GM23338 (cell line): ENCODE data around the gene EFS. TPM values are rescaled to one million over a fixed set of nuclear protein-coding genes. Genes with fewer than 3 reads are reported as not detected.
"Not testable (repeated sequence)": the region's sequence is repeated elsewhere in the genome, so short reads cannot be mapped to it uniquely, and the experiment has no call there.

Experiments used
- ATAC-seq: fragments of 200-7000 bp; cut with Tn5 transposase; 3 replicates; pipeline ENCODE4 v1.9.1; 2020
- DNase-seq: peaks from one replicate; pipeline ENCODE4 v3.0.0-alpha.2; 2015; ENCODE audit warnings: low spot score
- H2AFZ ChIP-seq: fragments of 200-600 bp; sonication (generic); 2 replicates; pipeline ENCODE4 v1.8.0; 2016; ENCODE audit warnings: antibody characterized with exemption, mild to moderate bottlenecking, moderate library complexity
- H3F3A ChIP-seq: fragments of 200-600 bp; sonication (generic); replicated peaks from 2 replicates; pipeline ENCODE4 v1.8.0; 2017; ENCODE audit warnings: antibody characterized with exemption, mixed run types, low read depth
- H3K27ac ChIP-seq: fragments of 200-600 bp; sonication (generic); 2 replicates; pipeline ENCODE4 v1.6.1; 2016; ENCODE audit warnings: low read depth
- H3K27me3 ChIP-seq: fragments of 200-600 bp; sonication (generic); 2 replicates; pipeline ENCODE4 v1.8.0; 2016; ENCODE audit warnings: mild to moderate bottlenecking, mixed run types, moderate library complexity; ENCODE audit not compliant: insufficient read depth
- H3K36me3 ChIP-seq: fragments of 200-600 bp; sonication (generic); 2 replicates; pipeline ENCODE4 v1.8.0; 2016; ENCODE audit warnings: mild to moderate bottlenecking; ENCODE audit not compliant: insufficient read depth
- H3K4me1 ChIP-seq: fragments of 200-600 bp; sonication (generic); 2 replicates; pipeline ENCODE4 v1.8.0; 2016; ENCODE audit warnings: mild to moderate bottlenecking, moderate library complexity; ENCODE audit not compliant: insufficient read depth
- H3K4me2 ChIP-seq: fragments of 200-600 bp; sonication (generic); 2 replicates; pipeline ENCODE4 v1.7.1; 2017; ENCODE audit warnings: mixed run types
- H3K4me3 ChIP-seq: fragments of 200-600 bp; sonication (generic); 2 replicates; pipeline ENCODE4 v1.6.1; 2016; ENCODE audit warnings: mixed run types
- H3K79me2 ChIP-seq: fragments of 200-600 bp; sonication (generic); replicated peaks from 2 replicates; pipeline ENCODE4 v1.8.0; 2017; ENCODE audit warnings: mild to moderate bottlenecking; ENCODE audit not compliant: insufficient read depth
- H3K9me2 ChIP-seq: fragments of 200-600 bp; sonication (generic); 2 replicates; pipeline ENCODE4 v1.8.0; 2017; ENCODE audit not compliant: insufficient read depth
- H4K20me1 ChIP-seq: fragments of 200-600 bp; sonication (generic); replicated peaks from 2 replicates; pipeline ENCODE4 v1.8.0; 2017; ENCODE audit warnings: mild to moderate bottlenecking; ENCODE audit not compliant: insufficient read depth
- H3K27ac Mint-ChIP-seq: 2 replicates; pipeline ENCODE4 v1.8.0; 2020; ENCODE audit warnings: inconsistent platforms, mild to moderate bottlenecking, moderate library complexity, mixed read lengths
- H3K27me3 Mint-ChIP-seq: 3 replicates; pipeline ENCODE4 v1.8.0; 2022; ENCODE audit warnings: low read depth, mild to moderate bottlenecking, moderate library complexity, mixed read lengths, inconsistent platforms; ENCODE audit not compliant: insufficient read depth, poor library complexity
- H3K36me3 Mint-ChIP-seq: 3 replicates; pipeline ENCODE4 v1.8.0; 2021; ENCODE audit warnings: low read depth, mild to moderate bottlenecking, inconsistent platforms, moderate library complexity, mixed read lengths
- H3K4me1 Mint-ChIP-seq: 3 replicates; pipeline ENCODE4 v1.8.0; 2020; ENCODE audit warnings: mild to moderate bottlenecking, inconsistent platforms, mixed read lengths
- H3K4me3 Mint-ChIP-seq: 3 replicates; pipeline ENCODE4 v1.8.0; 2021; ENCODE audit warnings: moderate library complexity, mild to moderate bottlenecking, inconsistent platforms, mixed read lengths
- H3K9me3 Mint-ChIP-seq: 3 replicates; pipeline ENCODE4 v1.8.0; 2020; ENCODE audit warnings: moderate library complexity, mild to moderate bottlenecking, inconsistent platforms, mixed read lengths
- CREB1 ChIP-seq: fragments of 250-450 bp; sonication (Bioruptor Pico); IDR thresholded peaks from 2 replicates; pipeline ENCODE4 v1.5.0; 2020; ENCODE audit warnings: low read depth, mild to moderate bottlenecking, moderate library complexity
- EZH2phosphoT487 ChIP-seq: fragments of 200-600 bp; sonication (generic); IDR thresholded peaks from one replicate; pipeline ENCODE4 v1.8.1; 2018; ENCODE audit warnings: antibody characterized with exemption; ENCODE audit not compliant: unreplicated experiment
- JUNB ChIP-seq: IDR thresholded peaks from one replicate; pipeline ENCODE4 v1.6.1; 2016; ENCODE audit warnings: antibody characterized with exemption; ENCODE audit not compliant: unreplicated experiment
- NANOG ChIP-seq: IDR thresholded peaks from 2 replicates; pipeline ENCODE4 v1.6.1; 2016; ENCODE audit warnings: antibody characterized with exemption, borderline replicate concordance
- POLR2AphosphoS5 ChIP-seq: IDR thresholded peaks from 2 replicates; pipeline ENCODE4 v1.6.1; 2016; ENCODE audit warnings: antibody characterized with exemption, low read depth
- STAT1 ChIP-seq: IDR thresholded peaks from one replicate; pipeline ENCODE4 v1.6.1; 2016; ENCODE audit warnings: antibody characterized with exemption; ENCODE audit not compliant: unreplicated experiment
- ZNF114 ChIP-seq: fragments of 250-450 bp; sonication (Bioruptor Pico); IDR thresholded peaks from 2 replicates; pipeline ENCODE4 v1.5.0; 2020; ENCODE audit warnings: mild to moderate bottlenecking, moderate library complexity
- polyA plus RNA-seq: library from polyadenylated mRNA; unstranded; fragments of >200 nt; fragmentation: Nextera tagmentation; extraction: Ambion mirVana; gene quantifications from 2 replicates; pipeline ENCODE4 v1.2.1, GENCODE V29; 2016
- total RNA-seq: library from RNA; depleted of rRNA; stranded (reverse); fragments of >200 nt; shearing (Covaris generic); gene quantifications from 2 replicates; pipeline ENCODE4 v1.2.3, GENCODE V29; 2014
- TF ChIP-seq, protein P1 (sequence below): fragments of 250-450 bp; sonication (Bioruptor Pico); IDR thresholded peaks from 2 replicates; pipeline ENCODE4 v1.5.0; 2020; ENCODE audit warnings: mild to moderate bottlenecking, moderate library complexity
- TF ChIP-seq, protein P2 (sequence below), 2 experiments: fragments of 200-600 bp in 1 of 2; sonication (generic) in 1 of 2; conservative IDR thresholded peaks; 2 replicates each; pipeline versions ENCODE4 v1.5.1 to v1.6.1; 2016 to 2017; ENCODE audit warnings: antibody characterized with exemption in 2 of 2, low read depth in 2 of 2, mild to moderate bottlenecking in 2 of 2, moderate library complexity in 1 of 2

Gene EFS
- total and polyA plus RNA-seq, 2 experiments from 2014 or later, result 5.1 to 18.9 TPM

DNA sequence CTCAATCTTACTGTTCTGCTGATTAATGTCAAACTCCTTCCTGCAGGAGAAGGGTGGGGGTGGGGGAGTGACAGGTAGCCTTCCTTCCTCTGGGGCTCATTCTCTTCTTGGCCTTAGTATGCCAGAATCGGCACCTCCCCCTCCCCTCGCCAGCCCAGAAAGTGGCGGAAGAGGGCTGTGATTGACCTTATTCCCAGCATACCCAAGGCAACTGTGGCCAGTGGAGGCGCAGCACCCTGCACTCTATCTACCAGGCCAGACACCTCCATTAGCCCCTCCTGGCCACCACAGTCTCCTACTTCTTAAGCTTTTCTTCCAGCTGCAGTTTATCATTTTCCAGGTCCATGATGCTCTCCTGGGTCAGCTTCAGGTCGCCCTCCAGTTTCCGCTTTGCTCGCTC is 27.6 kb upstream of the EFS start:
- DNase-seq, result peak; percentile 17
- H3K27ac ChIP-seq, result no peak overlapping the region

DNA sequence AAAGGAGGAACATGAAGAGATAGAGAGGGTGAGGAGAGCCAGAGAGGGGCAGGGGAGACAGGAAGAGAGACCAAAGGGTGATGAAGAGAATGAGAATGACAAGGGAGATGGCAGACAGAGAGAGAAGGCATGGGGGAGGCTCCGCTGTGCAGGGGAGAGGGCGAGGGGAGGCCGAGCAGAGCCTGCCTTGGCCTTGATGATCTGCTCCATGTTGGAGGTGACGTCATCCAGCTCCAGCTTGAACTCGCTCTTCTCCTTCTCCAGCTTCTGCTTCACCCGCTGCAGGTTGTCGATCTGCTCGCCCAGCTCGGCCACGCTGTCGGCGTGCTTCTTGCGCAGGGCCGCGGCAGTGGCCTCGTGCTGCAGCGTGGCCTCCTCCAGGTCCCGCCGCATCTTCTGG is 24.9 kb upstream of the EFS start:
- H3K9me2 ChIP-seq, result peaks cover 19% of the 10 kb centered on the region; the same call in 1 of the 2 replicates
- not testable (repeated sequence) for DNase-seq, H3F3A ChIP-seq, H3K36me3 Mint-ChIP-seq, H3K4me3 Mint-ChIP-seq, H3K27ac ChIP-seq, H3K27me3 ChIP-seq, H3K27ac Mint-ChIP-seq, H3K4me1 ChIP-seq, H3K9me3 Mint-ChIP-seq, H4K20me1 ChIP-seq, H3K4me2 ChIP-seq, ATAC-seq, H3K4me3 ChIP-seq, H3K79me2 ChIP-seq, H3K36me3 ChIP-seq
- H3K4me1 Mint-ChIP-seq, result peaks cover 16% of the 10 kb centered on the region
- H3K27me3 Mint-ChIP-seq, result peaks cover 11% of the 10 kb centered on the region
- 0 out of 2 replicates have a peak overlapping the region, but pooled peaks have one; percentile 38 for H2AFZ ChIP-seq

More for the DNA sequence above, 27.6 kb upstream of the EFS start:
- peaks cover 3% of the 10 kb centered on the region for H3K9me3 Mint-ChIP-seq
- peaks cover 11% of the 10 kb centered on the region for H3K27me3 Mint-ChIP-seq
- H3K4me3 Mint-ChIP-seq, result no peak overlapping the region
- Histone ChIP-seq H3K27me3 (no peaks in the 10 kb centered on the region), H3K4me1 (peaks cover 6% of the 10 kb centered on the region; the same call in 1 of the 2 replicates), H4K20me1 (no peaks in the 10 kb centered on the region), H3F3A (no peaks in the 10 kb centered on the region), H3K36me3 (no peaks in the 10 kb centered on the region), H3K4me3 (no peak overlapping the region), H2AFZ (0 out of 2 replicates have a peak overlapping the region, but pooled peaks have one; percentile 47), H3K79me2 (no peaks in the 10 kb centered on the region), H3K9me2 (peaks cover 19% of the 10 kb centered on the region; the same call in 1 of the 2 replicates), H3K4me2 (no peak overlapping the region)
- TF ChIP-seq EZH2phosphoT487 (no peak), STAT1 (no peak), CREB1 (CRISPR knock-in tag) (no peak), POLR2AphosphoS5 (no peak)
- H3K36me3 Mint-ChIP-seq, result no peaks in the 10 kb centered on the region; the same call in 2 of the 3 replicates
- H3K27ac Mint-ChIP-seq, result no peak overlapping the region
- peaks cover 16% of the 10 kb centered on the region for H3K4me1 Mint-ChIP-seq
- peak; percentile 59 for ATAC-seq

DNA sequence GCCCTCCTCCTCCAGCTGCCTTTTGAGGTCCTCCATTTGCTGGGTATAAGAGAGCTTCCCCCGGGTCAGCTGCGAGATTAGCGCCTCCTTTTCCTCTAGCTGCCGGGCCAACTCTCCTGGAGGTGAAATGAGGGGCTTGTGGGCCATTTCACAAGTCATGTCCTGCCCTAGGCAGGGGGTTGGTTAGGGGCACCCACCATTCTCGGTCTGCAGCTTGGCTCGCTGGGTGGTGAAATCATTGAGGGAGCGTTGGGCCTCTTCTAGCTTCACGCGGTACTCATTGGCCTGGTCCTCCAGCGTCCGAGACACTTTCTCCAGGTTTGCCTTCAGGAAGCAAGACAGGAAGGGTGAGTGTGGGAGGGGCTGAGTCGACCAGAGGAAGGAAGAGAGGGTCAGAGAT is 24.4 kb upstream of the EFS start:
- Histone ChIP-seq H3K27ac (no peak overlapping the region), H3K36me3 (no peaks in the 10 kb centered on the region), H3F3A (no peaks in the 10 kb centered on the region), H2AFZ (peak overlapping the region; percentile 76; the same call in 1 of the 2 replicates), H3K9me2 (peaks cover 19% of the 10 kb centered on the region; the same call in 1 of the 2 replicates), H4K20me1 (no peaks in the 10 kb centered on the region), H3K27me3 (no peaks in the 10 kb centered on the region), H3K4me1 (peaks cover 6% of the 10 kb centered on the region; the same call in 1 of the 2 replicates), H3K4me2 (no peak overlapping the region), H3K4me3 (no peak overlapping the region), H3K79me2 (no peaks in the 10 kb centered on the region)
- peaks cover 11% of the 10 kb centered on the region for H3K27me3 Mint-ChIP-seq
- no peak overlapping the region for H3K27ac Mint-ChIP-seq
- H3K4me3 Mint-ChIP-seq, result no peak overlapping the region
- peaks cover 16% of the 10 kb centered on the region for H3K4me1 Mint-ChIP-seq
- H3K9me3 Mint-ChIP-seq, result peaks cover 3% of the 10 kb centered on the region
- ATAC-seq (no peak), DNase-seq (no peak)
- no peaks in the 10 kb centered on the region; the same call in 2 of the 3 replicates for H3K36me3 Mint-ChIP-seq
- TF ChIP-seq NANOG, result no peak
- TF ChIP-seq, protein P1, sequence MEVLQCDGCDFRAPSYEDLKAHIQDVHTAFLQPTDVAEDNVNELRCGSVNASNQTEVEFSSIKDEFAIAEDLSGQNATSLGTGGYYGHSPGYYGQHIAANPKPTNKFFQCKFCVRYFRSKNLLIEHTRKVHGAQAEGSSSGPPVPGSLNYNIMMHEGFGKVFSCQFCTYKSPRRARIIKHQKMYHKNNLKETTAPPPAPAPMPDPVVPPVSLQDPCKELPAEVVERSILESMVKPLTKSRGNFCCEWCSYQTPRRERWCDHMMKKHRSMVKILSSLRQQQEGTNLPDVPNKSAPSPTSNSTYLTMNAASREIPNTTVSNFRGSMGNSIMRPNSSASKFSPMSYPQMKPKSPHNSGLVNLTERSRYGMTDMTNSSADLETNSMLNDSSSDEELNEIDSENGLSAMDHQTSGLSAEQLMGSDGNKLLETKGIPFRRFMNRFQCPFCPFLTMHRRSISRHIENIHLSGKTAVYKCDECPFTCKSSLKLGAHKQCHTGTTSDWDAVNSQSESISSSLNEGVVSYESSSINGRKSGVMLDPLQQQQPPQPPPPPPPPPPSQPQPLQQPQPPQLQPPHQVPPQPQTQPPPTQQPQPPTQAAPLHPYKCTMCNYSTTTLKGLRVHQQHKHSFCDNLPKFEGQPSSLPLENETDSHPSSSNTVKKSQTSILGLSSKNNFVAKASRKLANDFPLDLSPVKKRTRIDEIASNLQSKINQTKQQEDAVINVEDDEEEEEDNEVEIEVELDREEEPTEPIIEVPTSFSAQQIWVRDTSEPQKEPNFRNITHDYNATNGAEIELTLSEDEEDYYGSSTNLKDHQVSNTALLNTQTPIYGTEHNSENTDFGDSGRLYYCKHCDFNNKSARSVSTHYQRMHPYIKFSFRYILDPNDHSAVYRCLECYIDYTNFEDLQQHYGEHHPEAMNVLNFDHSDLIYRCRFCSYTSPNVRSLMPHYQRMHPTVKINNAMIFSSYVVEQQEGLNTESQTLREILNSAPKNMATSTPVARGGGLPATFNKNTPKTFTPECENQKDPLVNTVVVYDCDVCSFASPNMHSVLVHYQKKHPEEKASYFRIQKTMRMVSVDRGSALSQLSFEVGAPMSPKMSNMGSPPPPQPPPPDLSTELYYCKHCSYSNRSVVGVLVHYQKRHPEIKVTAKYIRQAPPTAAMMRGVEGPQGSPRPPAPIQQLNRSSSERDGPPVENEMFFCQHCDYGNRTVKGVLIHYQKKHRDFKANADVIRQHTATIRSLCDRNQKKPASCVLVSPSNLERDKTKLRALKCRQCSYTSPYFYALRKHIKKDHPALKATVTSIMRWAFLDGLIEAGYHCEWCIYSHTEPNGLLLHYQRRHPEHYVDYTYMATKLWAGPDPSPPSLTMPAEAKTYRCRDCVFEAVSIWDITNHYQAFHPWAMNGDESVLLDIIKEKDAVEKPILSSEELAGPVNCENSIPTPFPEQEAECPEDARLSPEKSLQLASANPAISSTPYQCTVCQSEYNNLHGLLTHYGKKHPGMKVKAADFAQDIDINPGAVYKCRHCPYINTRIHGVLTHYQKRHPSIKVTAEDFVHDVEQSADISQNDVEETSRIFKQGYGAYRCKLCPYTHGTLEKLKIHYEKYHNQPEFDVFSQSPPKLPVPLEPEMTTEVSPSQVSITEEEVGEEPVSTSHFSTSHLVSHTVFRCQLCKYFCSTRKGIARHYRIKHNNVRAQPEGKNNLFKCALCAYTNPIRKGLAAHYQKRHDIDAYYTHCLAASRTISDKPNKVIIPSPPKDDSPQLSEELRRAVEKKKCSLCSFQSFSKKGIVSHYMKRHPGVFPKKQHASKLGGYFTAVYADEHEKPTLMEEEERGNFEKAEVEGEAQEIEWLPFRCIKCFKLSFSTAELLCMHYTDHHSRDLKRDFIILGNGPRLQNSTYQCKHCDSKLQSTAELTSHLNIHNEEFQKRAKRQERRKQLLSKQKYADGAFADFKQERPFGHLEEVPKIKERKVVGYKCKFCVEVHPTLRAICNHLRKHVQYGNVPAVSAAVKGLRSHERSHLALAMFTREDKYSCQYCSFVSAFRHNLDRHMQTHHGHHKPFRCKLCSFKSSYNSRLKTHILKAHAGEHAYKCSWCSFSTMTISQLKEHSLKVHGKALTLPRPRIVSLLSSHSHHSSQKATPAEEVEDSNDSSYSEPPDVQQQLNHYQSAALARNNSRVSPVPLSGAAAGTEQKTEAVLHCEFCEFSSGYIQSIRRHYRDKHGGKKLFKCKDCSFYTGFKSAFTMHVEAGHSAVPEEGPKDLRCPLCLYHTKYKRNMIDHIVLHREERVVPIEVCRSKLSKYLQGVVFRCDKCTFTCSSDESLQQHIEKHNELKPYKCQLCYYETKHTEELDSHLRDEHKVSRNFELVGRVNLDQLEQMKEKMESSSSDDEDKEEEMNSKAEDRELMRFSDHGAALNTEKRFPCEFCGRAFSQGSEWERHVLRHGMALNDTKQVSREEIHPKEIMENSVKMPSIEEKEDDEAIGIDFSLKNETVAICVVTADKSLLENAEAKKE (CRISPR knock-in tag), result no peak
- no peak for TF ChIP-seq CREB1 (CRISPR knock-in tag)
- TF ChIP-seq ZNF114 (CRISPR knock-in tag), result no peak
- no peak for TF ChIP-seq JUNB
- no peak for TF ChIP-seq EZH2phosphoT487
- TF ChIP-seq, protein P2, sequence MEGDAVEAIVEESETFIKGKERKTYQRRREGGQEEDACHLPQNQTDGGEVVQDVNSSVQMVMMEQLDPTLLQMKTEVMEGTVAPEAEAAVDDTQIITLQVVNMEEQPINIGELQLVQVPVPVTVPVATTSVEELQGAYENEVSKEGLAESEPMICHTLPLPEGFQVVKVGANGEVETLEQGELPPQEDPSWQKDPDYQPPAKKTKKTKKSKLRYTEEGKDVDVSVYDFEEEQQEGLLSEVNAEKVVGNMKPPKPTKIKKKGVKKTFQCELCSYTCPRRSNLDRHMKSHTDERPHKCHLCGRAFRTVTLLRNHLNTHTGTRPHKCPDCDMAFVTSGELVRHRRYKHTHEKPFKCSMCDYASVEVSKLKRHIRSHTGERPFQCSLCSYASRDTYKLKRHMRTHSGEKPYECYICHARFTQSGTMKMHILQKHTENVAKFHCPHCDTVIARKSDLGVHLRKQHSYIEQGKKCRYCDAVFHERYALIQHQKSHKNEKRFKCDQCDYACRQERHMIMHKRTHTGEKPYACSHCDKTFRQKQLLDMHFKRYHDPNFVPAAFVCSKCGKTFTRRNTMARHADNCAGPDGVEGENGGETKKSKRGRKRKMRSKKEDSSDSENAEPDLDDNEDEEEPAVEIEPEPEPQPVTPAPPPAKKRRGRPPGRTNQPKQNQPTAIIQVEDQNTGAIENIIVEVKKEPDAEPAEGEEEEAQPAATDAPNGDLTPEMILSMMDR (conservative IDR thresholded peaks at IDR 0.05; ENCODE audit: low read depth in 2 of 2), result no peak
